C1 segment of cervical spinal cord (tissue), 14 donors: ENCODE results near the gene HOXA6.

ENCODE experiments used
- DNase-seq, 14 donors: peaks; one replicate each; lab custom pipeline; 2025; lab: John Stamatoyannopoulos, UW

Gene HOXA6

GRCh38 chr7:27140126-27140857 is 7.3 kb downstream of the HOXA6 start:
- no peak for DNase-seq

GRCh38 chr7:27139334-27140125 is 8.0 kb downstream of the HOXA6 start:
- no peak for DNase-seq

- DNase-seq: no peak
These were observed 8.6 kb downstream of the HOXA6 start for GRCh38 chr7:27138985-27139333.

- DNase-seq: no peak
These were observed 9.1 kb downstream of the HOXA6 start for GRCh38 chr7:27138472-27138871.

GRCh38 chr7:27137640-27138315 is 9.8 kb downstream of the HOXA6 start:
- DNase-seq: no peak

- no peak for DNase-seq
These were observed 13.2 kb downstream of the HOXA6 start for GRCh38 chr7:27134392-27134791.

GRCh38 chr7:27133409-27134231 is 14.0 kb downstream of the HOXA6 start:
- no peak for DNase-seq

- DNase-seq: no peak
These were observed 14.6 kb downstream of the HOXA6 start for GRCh38 chr7:27132978-27133377.

GRCh38 chr7:27132214-27132613 is 15.4 kb downstream of the HOXA6 start:
- DNase-seq: no peak

GRCh38 chr7:27131390-27131819 is 16.2 kb downstream of the HOXA6 start:
- no peak for DNase-seq

- DNase-seq: peak in 11 of 14 donors; percentile 79 to 96 (median 88)
These were observed 16.8 kb downstream of the HOXA6 start, which contains the start of gene HOXA4 for GRCh38 chr7:27130540-27131389. HOXA4 (minus strand) TSS chr7:27130757; CDS start chr7:27130733, 24 bp downstream.

GRCh38 chr7:27129729-27130539 is 17.6 kb downstream of the HOXA6 start:
- DNase-seq: no peak

- no peak for DNase-seq
These were observed 18.5 kb downstream of the HOXA6 start for GRCh38 chr7:27128776-27129728.

GRCh38 chr7:27128034-27128433 is 19.5 kb downstream of the HOXA6 start:
- no peak for DNase-seq

GRCh38 chr7:27126596-27127327 is 20.8 kb downstream of the HOXA6 start:
- DNase-seq: no peak

- no peak for DNase-seq
These were observed 21.6 kb downstream of the HOXA6 start for GRCh38 chr7:27125986-27126394.

GRCh38 chr7:27124902-27125689 is 22.5 kb downstream of the HOXA6 start:
- DNase-seq: no peak
